H1 (cell line): ENCODE measurements around the gene DNASE1L1. TPM values are rescaled to one million over a fixed set of nuclear protein-coding genes. Genes with fewer than 3 reads are reported as not detected.

ENCODE experiments used
- CTCF ChIA-PET: fragments of 300-600 bp; sonication (Branson Sonifier 250); formaldehyde crosslinking; loops from one replicate; lab custom pipeline; 2021; ENCODE audit not compliant: partially characterized antibody; lab: Charles Lee
- POLR2A ChIA-PET: fragments of 300-600 bp; sonication (Branson Sonifier 250); formaldehyde crosslinking; loops from one replicate; lab custom pipeline; 2021; ENCODE audit warnings: inconsistent platforms; ENCODE audit not compliant: partially characterized antibody; lab: Charles Lee
- DNase-seq, 2 experiments: peaks; one replicate each; pipeline versions ENCODE4 v3.0.0 to v3.0.0-alpha.2; 2010 to 2022; ENCODE audit warnings: low spot score in 2 of 2, low read depth in 1 of 2, mixed read lengths in 1 of 2
- FAIRE-seq: peaks from 2 replicates; lab custom pipeline; 2011; peaks lifted over from hg19 to GRCh38; lab: Jason Lieb, UNC
- H2AFZ ChIP-seq: 2 replicates; pipeline ENCODE4 v1.8.1; 2012; ENCODE audit warnings: low read length, inconsistent platforms
- H2AK5ac ChIP-seq: 2 replicates; pipeline ENCODE4 v1.6.1; 2013; ENCODE audit warnings: low read depth, low read length
- H2BK120ac ChIP-seq: replicated peaks from 2 replicates; pipeline ENCODE3; 2013; ENCODE audit warnings: low read depth, low read length, inconsistent platforms
- H2BK12ac ChIP-seq: 2 replicates; pipeline ENCODE4 v1.6.1; 2013; ENCODE audit warnings: low read depth, low read length
- H2BK15ac ChIP-seq: 2 replicates; pipeline ENCODE4 v1.6.1; 2013; ENCODE audit warnings: low read length
- H2BK20ac ChIP-seq: 2 replicates; pipeline ENCODE4 v1.6.1; 2013; ENCODE audit warnings: low read length
- H2BK5ac ChIP-seq: 2 replicates; pipeline ENCODE4 v1.6.1; 2013; ENCODE audit warnings: low read depth, low read length
- H3K14ac ChIP-seq: 2 replicates; pipeline ENCODE4 v1.6.1; 2013; ENCODE audit warnings: inconsistent platforms; ENCODE audit not compliant: insufficient read length
- H3K18ac ChIP-seq: 2 replicates; pipeline ENCODE4 v1.6.1; 2013; ENCODE audit warnings: low read length; ENCODE audit errors: extremely low read depth
- H3K23ac ChIP-seq: 2 replicates; pipeline ENCODE4 v1.6.1; 2013; ENCODE audit warnings: inconsistent platforms; ENCODE audit not compliant: insufficient read length
- H3K23me2 ChIP-seq: 2 replicates; pipeline ENCODE4 v1.6.1; 2013; ENCODE audit warnings: low read depth, low read length
- H3K27ac ChIP-seq: 2 replicates; pipeline ENCODE4 v1.6.1; 2011; ENCODE audit warnings: low read depth, low read length, inconsistent platforms
- H3K27me3 ChIP-seq, 4 experiments: replicated peaks in 1 of 4; 1 replicate in 1 of 4; 2 replicates in 3 of 4; pipeline versions ENCODE4 v1.6.1 to v1.8.1; 2011 to 2013; ENCODE audit warnings: low read length in 3 of 4, mild to moderate bottlenecking in 3 of 4, inconsistent platforms in 2 of 4, mixed read lengths in 2 of 4, moderate library complexity in 1 of 4; ENCODE audit not compliant: control insufficient read depth in 3 of 4, insufficient read depth in 3 of 4; ENCODE audit errors: extremely low read depth in 1 of 4
- H3K36me3 ChIP-seq, 4 experiments: 2 replicates each; pipeline versions ENCODE4 v1.6.1 to v1.8.1; 2011 to 2013; ENCODE audit warnings: mild to moderate bottlenecking in 4 of 4, low read length in 3 of 4, moderate library complexity in 2 of 4, control low read depth in 1 of 4, inconsistent platforms in 1 of 4; ENCODE audit not compliant: insufficient read depth in 4 of 4, control insufficient read depth in 2 of 4
- H3K4ac ChIP-seq: replicated peaks from 2 replicates; pipeline ENCODE3; 2013; ENCODE audit warnings: low read length, low read depth, mixed read lengths, inconsistent platforms; ENCODE audit not compliant: insufficient read length
- H3K4me1 ChIP-seq, 4 experiments: replicated peaks in 1 of 4; 1 replicate in 1 of 4; 2 replicates in 3 of 4; pipeline versions ENCODE4 v1.6.1 to v1.8.1; 2011 to 2013; ENCODE audit warnings: low read length in 3 of 4, inconsistent platforms in 2 of 4, mixed read lengths in 1 of 4; ENCODE audit not compliant: insufficient read depth in 4 of 4, control insufficient read depth in 3 of 4
- H3K4me2 ChIP-seq, 2 experiments: 2 replicates each; pipeline versions ENCODE4 v1.6.1 to v1.8.1; 2011 to 2013; ENCODE audit warnings: low read depth in 2 of 2, low read length in 2 of 2, control low read depth in 1 of 2, inconsistent platforms in 1 of 2, mild to moderate bottlenecking in 1 of 2; ENCODE audit not compliant: insufficient read depth in 1 of 2
- H3K4me3 ChIP-seq, 4 experiments: fragments of 200-600, 300-600 bp in 1 of 4; sonication (generic), shearing (Covaris generic), sonication (Bioruptor Twin) in 1 of 4; 2 replicates each; pipeline versions ENCODE4 v1.5.1 to v1.8.1; 2011 to 2016; ENCODE audit warnings: low read length in 4 of 4, low read depth in 3 of 4, control low read depth in 2 of 4, inconsistent platforms in 2 of 4, mild to moderate bottlenecking in 2 of 4, mixed read lengths in 1 of 4, moderate library complexity in 1 of 4; ENCODE audit not compliant: insufficient read depth in 2 of 4; ENCODE audit errors: extremely low read depth in 1 of 4
- H3K56ac ChIP-seq: replicated peaks from 2 replicates; pipeline ENCODE3; 2013; ENCODE audit warnings: low read depth, mild to moderate bottlenecking, mixed read lengths, low read length, inconsistent platforms; ENCODE audit not compliant: insufficient read length
- H3K79me1 ChIP-seq: 2 replicates; pipeline ENCODE4 v1.6.1; 2013; ENCODE audit warnings: low read depth, low read length, control low read depth
- H3K79me2 ChIP-seq, 2 experiments: 2 replicates each; pipeline versions ENCODE4 v1.6.1 to v1.8.1; 2012 to 2013; ENCODE audit warnings: low read length in 2 of 2, mild to moderate bottlenecking in 2 of 2, inconsistent platforms in 1 of 2; ENCODE audit not compliant: insufficient read depth in 2 of 2, control insufficient read depth in 1 of 2
- H3K9ac ChIP-seq, 4 experiments: replicated peaks in 1 of 4; 1 replicate in 1 of 4; 2 replicates in 3 of 4; pipeline versions ENCODE4 v1.6.1 to v1.8.1; 2011 to 2013; ENCODE audit warnings: low read depth in 3 of 4, low read length in 3 of 4, control low read depth in 2 of 4, mild to moderate bottlenecking in 2 of 4, moderate library complexity in 2 of 4, inconsistent platforms in 1 of 4; ENCODE audit errors: extremely low read depth in 1 of 4
- H3K9me3 ChIP-seq, 2 experiments: 2 replicates each; pipeline versions ENCODE4 v1.6.1 to v1.8.1; 2012 to 2013; ENCODE audit warnings: mild to moderate bottlenecking in 2 of 2, moderate library complexity in 2 of 2, control low read depth in 1 of 2, inconsistent platforms in 1 of 2, low read depth in 1 of 2, low read length in 1 of 2, mixed read lengths in 1 of 2; ENCODE audit not compliant: insufficient read depth in 2 of 2
- H4K20me1 ChIP-seq, 2 experiments: replicated peaks in 1 of 2; 2 replicates each; pipeline versions ENCODE3 to v1.8.1; 2011 to 2013; ENCODE audit warnings: inconsistent platforms in 2 of 2, low read length in 2 of 2, mild to moderate bottlenecking in 1 of 2; ENCODE audit not compliant: insufficient read depth in 2 of 2, control insufficient read depth in 1 of 2
- H4K5ac ChIP-seq: 2 replicates; pipeline ENCODE4 v1.6.1; 2013; ENCODE audit warnings: low read length, low read depth, mixed read lengths, inconsistent platforms; ENCODE audit not compliant: insufficient read length
- H4K8ac ChIP-seq: 2 replicates; pipeline ENCODE4 v1.8.0; 2013; ENCODE audit warnings: mild to moderate bottlenecking, moderate library complexity, low read length, inconsistent platforms; ENCODE audit not compliant: insufficient read depth; ENCODE audit errors: extremely low read depth
- H4K91ac ChIP-seq: replicated peaks from 2 replicates; pipeline ENCODE3; 2013; ENCODE audit warnings: low read length, mixed read lengths, inconsistent platforms; ENCODE audit not compliant: insufficient read length
- BRCA1 ChIP-seq: IDR thresholded peaks from 2 replicates; pipeline ENCODE4 v1.6.1; 2012; ENCODE audit warnings: low read depth, low read length, improper control_type of control experiment
- GABPA ChIP-seq: IDR thresholded peaks from 2 replicates; pipeline ENCODE4 v1.6.1; 2011; ENCODE audit warnings: mild to moderate bottlenecking, low read length, moderate library complexity, borderline replicate concordance; ENCODE audit not compliant: insufficient read depth
- MAX ChIP-seq: IDR thresholded peaks from 2 replicates; pipeline ENCODE4 v1.6.1; 2012; ENCODE audit warnings: inconsistent platforms
- POLR2AphosphoS5 ChIP-seq: IDR thresholded peaks from 2 replicates; pipeline ENCODE4 v1.6.1; 2011; ENCODE audit warnings: low read depth, low read length
- RBBP5 ChIP-seq: IDR thresholded peaks from 2 replicates; pipeline ENCODE4 v1.7.1; 2012; ENCODE audit warnings: low read depth, mild to moderate bottlenecking, inconsistent platforms, low read length, moderate library complexity, borderline replicate concordance
- SP2 ChIP-seq: IDR thresholded peaks from 2 replicates; pipeline ENCODE4 v1.6.1; 2012; ENCODE audit warnings: mild to moderate bottlenecking, low read length, inconsistent platforms
- SRF ChIP-seq: IDR thresholded peaks from 2 replicates; pipeline ENCODE4 v1.6.1; 2011; ENCODE audit warnings: mild to moderate bottlenecking, low read depth, low read length, moderate library complexity
- TAF1 ChIP-seq: IDR thresholded peaks from 2 replicates; pipeline ENCODE4 v1.6.1; 2011; ENCODE audit warnings: mild to moderate bottlenecking, low read depth, low read length
- TCF12 ChIP-seq: IDR thresholded peaks from 2 replicates; pipeline ENCODE4 v1.6.1; 2011; ENCODE audit warnings: low read depth, mild to moderate bottlenecking, low read length
- WGBS, 2 experiments: shearing (Covaris generic) in 1 of 2; methylation state at CpG; one replicate each; pipeline versions ENCODE4 v1.1.6 to v1.1.7; 2013 to 2015; ENCODE audit warnings: low lambda C conversion rate in 2 of 2, mixed read lengths in 2 of 2, inconsistent platforms in 1 of 2, low coverage in 1 of 2, missing lambda C conversion rate in 1 of 2; ENCODE audit not compliant: insufficient replicate concordance in 2 of 2, insufficient coverage in 1 of 2, insufficient read length in 1 of 2; ENCODE audit errors: extremely low coverage in 1 of 2, missing lambda C conversion rate in 1 of 2; 5-methylcytosine and 5-hydroxymethylcytosine counted together
- polyA plus RNA-seq, 7 experiments: library from polyadenylated mRNA; depleted of rRNA in 3 of 7; stranded (reverse) in 5 of 7; unstranded in 2 of 7; fragments of >200 nt in 5 of 7; fragments of 200-250 nt in 2 of 7; gene quantifications; 1 replicate in 5 of 7; 2 replicates in 1 of 7; 4 replicates in 1 of 7; pipeline versions ENCODE4 v1.2.1 to v1.2.3, GENCODE V29; 2011 to 2013; ENCODE audit warnings: missing spikeins in 2 of 7, mixed read lengths in 2 of 7
- total RNA-seq: library from RNA; stranded (reverse); fragmentation: NEBNext Ultra II Directional; extraction: Animal tissue kit (Norgen Biotek cat#: 25700); gene quantifications from 2 replicates; pipeline ENCODE4 v1.2.1, GENCODE V29; 2021

The DNASE1L1 gene
- total and polyA plus RNA-seq, 2 of the 8 experiments (the other 6 are each of a cell fraction or from before 2014, with no cell fraction given), result 8.7 to 30.0 TPM

GRCh38 chrX:154355094-154355775, 53.8 kb downstream of the DNASE1L1 start:
- peaks cover 5 to 44% of the 10 kb centered on the region in 2 experiments for H4K20me1 ChIP-seq
- no peaks in the 10 kb centered on the region for H3K79me2 ChIP-seq
- no peak overlapping the region for H3K4me2 ChIP-seq
- H3K9ac ChIP-seq, result no peak overlapping the region
- H3K79me1 ChIP-seq, result no peaks in the 10 kb centered on the region; the same call in 1 of the 2 replicates
- no peak overlapping the region for H2BK5ac ChIP-seq
- H3K9me3 ChIP-seq, result no peaks in the 10 kb centered on the region
- no peak overlapping the region for H3K4me3 ChIP-seq
- no peak overlapping the region for H3K18ac ChIP-seq
- H2BK12ac ChIP-seq, result no peak overlapping the region
- H3K4me1 ChIP-seq, result no peaks in the 10 kb centered on the region
- 92% methylated on average over 10 of the region's 30 CpGs; no CpG with 5 or more reads in 1 of the 2 experiments for WGBS, 2 experiments
- H2BK20ac ChIP-seq, result no peak overlapping the region
- H2AFZ ChIP-seq, result no peak overlapping the region
- H2AK5ac ChIP-seq, result no peak overlapping the region
- POLR2A ChIA-PET, result interaction anchor here (1.0 to 15.6 kb wide), 6 partner anchors 6 to 46 kb away, joined by 4 to 348 read pairs (median 10); partner anchors contain the start of gene RPL10
- no peak overlapping the region for H3K27ac ChIP-seq
- H3K14ac ChIP-seq, result no peak overlapping the region
- TF ChIP-seq SP2 (no peak), TCF12 (no peak), POLR2AphosphoS5 (no peak), BRCA1 (no peak), RBBP5 (no peak), TAF1 (no peak), GABPA (no peak), SRF (no peak), MAX (no peak)
- no peaks in the 10 kb centered on the region for H3K27me3 ChIP-seq
- H3K56ac ChIP-seq, result no peak overlapping the region
- H4K5ac ChIP-seq, result no peak overlapping the region
- DNase-seq (no peak), FAIRE-seq (no peak)
- H3K23me2 ChIP-seq, result no peaks in the 10 kb centered on the region
- H3K36me3 ChIP-seq, result peaks cover 44 to 100% (median 86%) of the 10 kb centered on the region in 4 experiments
- CTCF ChIA-PET, result no interaction called here
- H3K4ac ChIP-seq, result no peak overlapping the region
- H3K23ac ChIP-seq, result no peak overlapping the region
- no peak overlapping the region for H2BK120ac ChIP-seq
- no peak overlapping the region for H4K91ac ChIP-seq
- H2BK15ac ChIP-seq, result no peak overlapping the region
- no peak overlapping the region; the same call in 1 of the 2 replicates for H4K8ac ChIP-seq
